ENCODE data around the gene SRPK2.

GRCh38 chr7:105267244-105267643, 121.5 kb downstream of the SRPK2 start:
- TF ChIP-seq CTCF (IDR thresholded peaks at IDR 0.05) (no peak), EZH2 (IDR thresholded peaks at IDR 0.05; ENCODE audit: borderline replicate concordance, insufficient read depth, low read depth, low read length, poor library complexity, severe bottlenecking) (no peak)
